ENCODE results near the gene RGSL1.

DNA sequence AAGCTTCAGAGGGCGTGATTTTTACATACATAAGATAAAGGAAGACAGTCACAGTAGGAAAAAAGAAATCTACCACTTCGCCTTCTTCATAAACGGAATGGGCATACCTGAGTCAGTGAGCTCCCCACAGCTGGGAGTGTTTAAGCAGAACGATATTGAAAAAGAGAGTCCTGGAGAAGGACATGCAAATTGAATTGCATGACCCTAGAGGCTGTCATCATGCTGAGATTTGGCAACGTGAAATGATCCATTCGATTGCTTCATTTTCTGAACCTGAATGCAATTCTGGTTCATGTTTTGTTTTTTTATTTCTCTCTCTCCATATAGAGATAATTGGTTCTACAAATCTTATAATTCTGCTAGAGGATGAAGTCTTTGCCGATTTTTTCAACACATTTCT is 3.7 kb downstream of the RGSL1 start:
- no peak for TF ChIP-seq CTCF (IDR thresholded peaks at IDR 0.05)
- TF ChIP-seq TCF7L2 (IDR thresholded peaks at IDR 0.05; ENCODE audit: low read depth, low read length) = no peak

Measured in Panc1 (cell line).